Globus pallidus (tissue), 1 donor: Measurements from ENCODE around the gene SPCS1.
A peak's percentile ranks its signal among the peaks of the same experiment; 100 is the strongest.
"Not testable (repeated sequence)": the region's sequence is repeated elsewhere in the genome, so short reads cannot be mapped to it uniquely, and the experiment has no call there.

Source experiments
- DNase-seq: peaks from one replicate; pipeline ENCODE4 v3.0.0-alpha.2; 2015; ENCODE audit warnings: low spot score

SPCS1 gene

GRCh38 chr3:52694528-52695189 lies 11.2 kb upstream of the SPCS1 start:
- DNase-seq = no peak

GRCh38 chr3:52695798-52696671 lies 9.9 kb upstream of the SPCS1 start:
- DNase-seq = no peak

- no peak for DNase-seq
Measured at GRCh38 chr3:52696830-52697631, 8.9 kb upstream of the SPCS1 start.

GRCh38 chr3:52697632-52697965 lies 8.3 kb upstream of the SPCS1 start:
- DNase-seq = no peak

GRCh38 chr3:52703341-52703740 lies 2.6 kb upstream of the SPCS1 start:
- no peak for DNase-seq

GRCh38 chr3:52704611-52705437 lies 1.1 kb upstream of the SPCS1 start:
- no peak for DNase-seq

- DNase-seq = no peak
Measured at GRCh38 chr3:52705438-52705687, 543 bp upstream of the SPCS1 start.

- no peak for DNase-seq
Measured at GRCh38 chr3:52707585-52707984, 1.7 kb downstream of the SPCS1 start.

- no peak for DNase-seq
Measured at GRCh38 chr3:52710512-52710911, 4.6 kb downstream of the SPCS1 start.

GRCh38 chr3:52712291-52713212 lies 6.6 kb downstream of the SPCS1 start:
- DNase-seq = no peak

GRCh38 chr3:52714335-52715302 lies 8.7 kb downstream of the SPCS1 start:
- no peak for DNase-seq

- DNase-seq = no peak
Measured at GRCh38 chr3:52715714-52716305, 9.9 kb downstream of the SPCS1 start.

- DNase-seq = no peak
Measured at GRCh38 chr3:52719618-52720017, 13.7 kb downstream of the SPCS1 start.

GRCh38 chr3:52721002-52721729 lies 15.3 kb downstream of the SPCS1 start:
- peak; percentile 70 for DNase-seq

- DNase-seq = no peak
Measured at GRCh38 chr3:52721730-52722008, 15.8 kb downstream of the SPCS1 start.

- DNase-seq = no peak
Measured at GRCh38 chr3:52722491-52722890, 16.6 kb downstream of the SPCS1 start.

- no peak for DNase-seq
Measured at GRCh38 chr3:52723935-52724334, 18.0 kb downstream of the SPCS1 start.

- no peak for DNase-seq
Measured at GRCh38 chr3:52724511-52724910, 18.6 kb downstream of the SPCS1 start.

- not testable (repeated sequence) for DNase-seq
Measured at GRCh38 chr3:52728753-52729152, 22.8 kb downstream of the SPCS1 start.
